Activated naive CD8-positive, alpha-beta T cell (primary cell): ENCODE data around the gene ADRM1.

ENCODE experiments used
- H3K27ac Mint-ChIP-seq: one replicate; pipeline ENCODE4 v1.8.0; 2021; ENCODE audit warnings: mixed read lengths
- H3K27me3 Mint-ChIP-seq: one replicate; pipeline ENCODE4 v1.8.0; 2021; ENCODE audit warnings: mixed read lengths
- H3K36me3 Mint-ChIP-seq: one replicate; pipeline ENCODE4 v1.8.0; 2021; ENCODE audit warnings: mixed read lengths
- H3K4me1 Mint-ChIP-seq: one replicate; pipeline ENCODE4 v1.8.0; 2021; ENCODE audit warnings: low read depth, mixed read lengths
- H3K4me3 Mint-ChIP-seq: one replicate; pipeline ENCODE4 v1.8.0; 2021; ENCODE audit warnings: mild to moderate bottlenecking, mixed read lengths
- H3K9me3 Mint-ChIP-seq: one replicate; pipeline ENCODE4 v1.8.0; 2021; ENCODE audit warnings: low read depth, mixed read lengths

The ADRM1 gene

DNA sequence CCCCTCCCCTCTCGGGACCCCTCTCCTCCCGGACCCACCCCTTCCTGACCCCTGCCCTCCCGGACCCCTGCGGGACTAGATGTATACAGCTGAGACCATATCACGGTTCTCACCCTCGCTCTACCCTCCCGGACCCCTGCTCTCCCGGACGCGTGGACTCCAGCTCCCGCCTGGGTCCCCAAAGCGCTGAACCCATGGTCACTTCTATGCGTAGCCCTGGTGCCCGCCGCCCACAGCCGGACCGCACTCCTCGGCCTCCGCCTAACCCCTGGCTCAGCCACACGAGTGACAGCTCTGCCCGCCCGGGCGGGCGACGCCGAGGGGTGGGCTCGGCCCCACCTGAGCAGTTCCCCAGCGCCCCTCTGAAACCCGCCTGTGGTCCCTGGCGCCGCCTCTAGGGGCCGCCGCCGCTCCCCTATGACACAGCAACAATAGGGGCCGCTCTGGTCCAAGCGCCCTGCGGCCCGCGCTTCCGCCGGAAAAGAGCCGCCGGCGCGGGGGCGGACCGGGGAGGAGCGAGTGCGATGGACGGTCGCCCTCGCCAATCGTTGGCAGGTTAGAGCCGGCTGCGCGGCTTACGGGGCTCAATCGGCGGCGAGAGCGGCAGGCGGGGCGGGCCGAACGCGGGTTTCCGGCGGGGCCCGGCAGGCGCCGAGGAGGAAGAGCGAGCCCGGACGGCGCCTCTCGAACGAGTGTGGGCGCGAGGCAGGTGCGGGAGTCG lies at the start of gene ADRM1:
TSS of gene ADRM1 (plus strand) at position 657 of the 721 bp plus-strand sequence. CDS start 572 bp downstream, outside the sequence.
- Mint-ChIP-seq H3K27ac (peak within 1 kb of the TSS; percentile 99), H3K9me3 (no peaks in the 10 kb centered on the region), H3K4me3 (peak within 1 kb of the TSS; percentile 95), H3K36me3 (no peaks in the 10 kb centered on the region), H3K27me3 (no peaks in the 10 kb centered on the region), H3K4me1 (peaks cover 19% of the 10 kb centered on the region)

DNA sequence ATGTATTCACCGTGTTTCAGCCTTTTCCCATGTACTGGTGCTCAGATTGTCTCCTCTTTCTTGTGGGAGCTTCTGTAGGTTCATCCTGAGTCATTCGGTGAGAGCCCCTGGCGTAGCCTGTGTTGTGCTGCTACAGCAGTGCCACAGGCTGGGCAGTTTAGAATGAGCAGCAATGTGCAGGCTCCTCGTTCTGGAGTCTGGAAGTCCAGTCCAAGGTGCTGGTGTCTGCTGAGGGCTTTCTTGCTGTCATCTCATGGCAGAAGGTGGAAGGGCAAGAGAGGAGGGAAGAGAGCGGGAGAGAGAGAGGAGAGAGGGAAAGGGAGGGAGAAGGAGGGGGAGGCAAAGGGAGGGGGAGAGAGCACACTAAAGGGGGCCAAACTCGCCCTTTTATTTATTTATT lies 49.4 kb upstream of the ADRM1 start:
- no peak overlapping the region for H3K4me3 Mint-ChIP-seq
- peaks cover 4% of the 10 kb centered on the region for H3K36me3 Mint-ChIP-seq
- H3K9me3 Mint-ChIP-seq: no peaks in the 10 kb centered on the region
- H3K27me3 Mint-ChIP-seq: no peaks in the 10 kb centered on the region
- H3K4me1 Mint-ChIP-seq: peaks cover 21% of the 10 kb centered on the region
- no peak overlapping the region for H3K27ac Mint-ChIP-seq

DNA sequence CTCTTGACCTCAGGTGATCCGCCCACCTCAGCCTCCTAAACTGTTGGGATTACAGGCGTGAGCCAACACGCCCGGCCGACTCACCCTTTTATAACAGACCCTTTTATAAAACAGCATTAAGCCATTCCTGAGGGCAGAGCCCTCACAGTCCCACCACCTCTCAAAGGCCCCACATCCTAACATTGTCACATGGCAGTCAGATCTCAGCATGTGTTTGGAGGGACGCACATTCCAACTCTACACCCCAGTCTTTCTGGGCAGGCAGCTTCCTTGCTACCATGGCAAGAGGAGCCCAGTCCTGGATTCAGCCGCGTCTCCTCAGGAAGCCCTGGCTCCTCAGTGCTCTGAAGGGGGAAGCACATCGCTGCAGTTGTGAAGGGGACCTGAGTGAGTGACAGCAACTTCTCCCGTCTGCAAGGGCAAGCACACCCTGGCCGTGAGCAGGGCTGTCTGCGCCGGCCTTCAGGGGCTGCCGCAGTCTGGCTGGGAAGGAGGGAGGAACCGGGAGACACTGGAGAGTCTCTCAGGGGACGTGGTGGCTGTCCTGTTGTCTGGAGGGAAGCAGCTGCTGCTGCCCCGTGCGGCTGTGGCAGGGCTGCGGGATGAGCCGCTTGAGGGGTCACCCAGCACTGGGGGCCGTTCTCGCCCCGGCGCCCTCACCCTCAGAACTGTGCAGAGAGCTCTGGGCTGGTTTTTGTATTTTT lies 48.6 kb upstream of the ADRM1 start:
- peaks cover 4% of the 10 kb centered on the region for H3K36me3 Mint-ChIP-seq
- peaks cover 20% of the 10 kb centered on the region for H3K4me1 Mint-ChIP-seq
- no peak overlapping the region for H3K4me3 Mint-ChIP-seq
- no peaks in the 10 kb centered on the region for H3K9me3 Mint-ChIP-seq
- H3K27me3 Mint-ChIP-seq: no peaks in the 10 kb centered on the region
- H3K27ac Mint-ChIP-seq: no peak overlapping the region

DNA sequence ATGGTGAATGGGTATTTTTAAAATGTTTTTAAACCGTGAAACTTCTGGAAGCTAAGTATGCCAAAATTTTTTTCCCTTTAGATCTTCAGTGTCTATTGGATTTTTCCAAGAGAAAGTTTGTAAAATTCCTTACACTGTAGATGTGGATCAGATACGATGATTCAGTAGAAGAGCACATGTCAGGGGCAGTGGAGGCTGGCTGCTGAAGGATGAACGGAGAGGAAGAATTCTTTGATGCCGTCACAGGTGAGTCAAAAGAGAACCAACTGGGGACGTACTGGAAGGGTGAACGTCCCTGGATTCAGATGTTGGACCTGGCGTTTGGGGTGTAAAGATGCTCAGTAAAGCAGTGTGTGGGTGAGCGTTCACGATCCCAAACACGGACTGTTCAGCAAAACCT lies 46.8 kb upstream of the ADRM1 start:
- H3K4me3 Mint-ChIP-seq: no peak overlapping the region
- H3K27me3 Mint-ChIP-seq: no peaks in the 10 kb centered on the region
- peaks cover 15% of the 10 kb centered on the region for H3K4me1 Mint-ChIP-seq
- H3K9me3 Mint-ChIP-seq: no peaks in the 10 kb centered on the region
- H3K27ac Mint-ChIP-seq: no peak overlapping the region
- H3K36me3 Mint-ChIP-seq: peaks cover 7% of the 10 kb centered on the region

DNA sequence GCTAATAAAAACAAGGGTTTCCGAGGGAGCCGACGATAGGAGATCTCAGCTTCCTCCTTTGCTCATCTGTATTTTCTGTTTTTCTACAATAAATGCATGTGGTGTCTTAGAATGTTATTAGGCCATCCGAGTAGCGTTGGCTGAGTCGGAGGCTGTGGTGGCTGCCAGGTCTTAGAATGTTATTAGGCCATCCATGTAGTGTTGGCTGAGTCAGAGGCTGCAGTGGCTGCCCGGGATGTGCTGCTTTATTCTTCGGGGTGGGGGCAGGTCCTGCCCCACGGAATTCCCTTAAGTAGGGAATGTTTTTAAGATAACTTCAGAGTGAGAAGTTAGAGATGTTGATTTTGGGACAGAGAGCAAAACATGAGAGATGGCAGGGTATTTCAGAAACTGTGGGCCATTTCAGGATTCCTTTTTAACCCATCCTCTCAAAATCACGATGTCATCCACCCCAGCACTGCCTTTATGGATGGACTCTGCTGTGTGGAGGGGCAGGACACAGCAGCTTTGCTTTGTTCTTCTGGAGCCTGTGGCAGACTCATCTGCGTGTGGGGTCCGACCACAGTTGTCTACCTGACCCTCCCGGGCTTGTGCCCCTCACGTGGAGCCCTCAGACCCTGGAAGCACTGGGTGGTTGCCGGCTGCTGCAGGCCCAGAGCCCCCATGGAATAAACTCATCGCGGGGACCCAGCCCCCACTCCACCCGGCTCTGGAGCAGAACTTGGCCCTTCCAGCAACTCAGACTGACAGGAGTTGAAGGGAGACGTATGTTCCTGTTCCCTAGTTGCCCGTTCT lies 44.1 kb upstream of the ADRM1 start:
- no peak overlapping the region for H3K4me3 Mint-ChIP-seq
- H3K9me3 Mint-ChIP-seq: no peaks in the 10 kb centered on the region
- H3K36me3 Mint-ChIP-seq: peaks cover 7% of the 10 kb centered on the region
- H3K27me3 Mint-ChIP-seq: no peaks in the 10 kb centered on the region
- H3K4me1 Mint-ChIP-seq: peaks cover 8% of the 10 kb centered on the region
- no peak overlapping the region for H3K27ac Mint-ChIP-seq

GRCh38 chr20:62259294-62259565 lies 43.6 kb upstream of the ADRM1 start:
- Mint-ChIP-seq H3K9me3 (no peaks in the 10 kb centered on the region), H3K4me1 (peaks cover 5% of the 10 kb centered on the region), H3K4me3 (no peak overlapping the region), H3K27ac (no peak overlapping the region), H3K36me3 (peaks cover 7% of the 10 kb centered on the region), H3K27me3 (no peaks in the 10 kb centered on the region)

GRCh38 chr20:62262064-62262463 lies 40.7 kb upstream of the ADRM1 start:
- Mint-ChIP-seq H3K27me3 (no peaks in the 10 kb centered on the region), H3K27ac (no peak overlapping the region), H3K4me3 (no peak overlapping the region), H3K4me1 (no peaks in the 10 kb centered on the region), H3K9me3 (no peaks in the 10 kb centered on the region), H3K36me3 (peaks cover 13% of the 10 kb centered on the region)

- peaks cover 12% of the 10 kb centered on the region for H3K36me3 Mint-ChIP-seq
- no peaks in the 10 kb centered on the region for H3K4me1 Mint-ChIP-seq
- no peak overlapping the region for H3K27ac Mint-ChIP-seq
- no peaks in the 10 kb centered on the region for H3K9me3 Mint-ChIP-seq
- H3K4me3 Mint-ChIP-seq: no peak overlapping the region
- H3K27me3 Mint-ChIP-seq: no peaks in the 10 kb centered on the region
Observed at GRCh38 chr20:62263396-62263795, 39.4 kb upstream of the ADRM1 start.

DNA sequence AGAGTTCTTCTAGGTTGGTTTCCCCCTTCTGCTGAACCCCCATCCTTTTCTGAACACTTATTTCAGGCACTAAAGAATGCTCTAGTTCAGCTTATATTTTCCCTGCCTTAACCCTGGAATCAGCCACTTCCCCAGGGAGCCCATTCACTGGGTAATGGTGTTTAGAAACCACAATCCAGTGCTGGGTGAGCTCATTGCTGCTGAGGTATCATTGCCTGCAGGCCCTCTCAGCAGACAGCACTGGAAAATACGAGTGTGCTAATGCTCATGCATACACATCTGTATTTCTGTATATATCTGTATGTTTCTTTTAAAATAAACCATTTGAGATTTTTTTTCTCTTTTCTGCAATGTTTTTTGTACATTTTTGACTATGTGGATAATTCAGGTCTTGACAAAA lies 37.4 kb upstream of the ADRM1 start:
- no peaks in the 10 kb centered on the region for H3K9me3 Mint-ChIP-seq
- no peak overlapping the region for H3K4me3 Mint-ChIP-seq
- no peaks in the 10 kb centered on the region for H3K27me3 Mint-ChIP-seq
- H3K27ac Mint-ChIP-seq: no peak overlapping the region
- peaks cover 9% of the 10 kb centered on the region for H3K36me3 Mint-ChIP-seq
- no peaks in the 10 kb centered on the region for H3K4me1 Mint-ChIP-seq

- Mint-ChIP-seq H3K4me1 (no peaks in the 10 kb centered on the region), H3K4me3 (no peak overlapping the region), H3K27me3 (no peaks in the 10 kb centered on the region), H3K9me3 (no peaks in the 10 kb centered on the region), H3K36me3 (peaks cover 9% of the 10 kb centered on the region), H3K27ac (no peak overlapping the region)
Observed at GRCh38 chr20:62266340-62266739, 36.5 kb upstream of the ADRM1 start.

GRCh38 chr20:62266851-62267250 lies 35.9 kb upstream of the ADRM1 start:
- H3K4me3 Mint-ChIP-seq: no peak overlapping the region
- H3K4me1 Mint-ChIP-seq: no peaks in the 10 kb centered on the region
- peaks cover 9% of the 10 kb centered on the region for H3K36me3 Mint-ChIP-seq
- no peaks in the 10 kb centered on the region for H3K9me3 Mint-ChIP-seq
- H3K27me3 Mint-ChIP-seq: no peaks in the 10 kb centered on the region
- no peak overlapping the region for H3K27ac Mint-ChIP-seq

DNA sequence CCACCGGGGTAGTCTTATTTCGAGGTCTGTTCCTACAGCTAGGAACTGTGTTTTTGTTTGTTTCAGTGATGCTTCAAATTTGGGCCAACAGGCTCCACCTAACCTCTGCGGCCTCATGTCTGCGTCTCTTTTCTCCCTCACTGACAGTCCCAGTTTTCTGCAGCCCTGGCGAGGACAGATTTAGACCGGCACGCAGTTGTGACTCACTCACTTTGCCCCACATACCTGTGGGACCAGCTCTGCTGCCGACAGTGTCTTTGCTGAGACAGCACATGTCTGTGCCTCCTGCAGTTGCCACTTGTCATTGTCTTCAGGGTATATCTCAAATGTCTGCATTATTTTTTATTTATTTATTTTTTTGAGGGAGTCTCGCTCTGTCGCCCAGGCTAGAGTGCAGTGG lies 35.3 kb upstream of the ADRM1 start:
- Mint-ChIP-seq H3K4me3 (no peak overlapping the region), H3K27me3 (no peaks in the 10 kb centered on the region), H3K27ac (no peak overlapping the region)

DNA sequence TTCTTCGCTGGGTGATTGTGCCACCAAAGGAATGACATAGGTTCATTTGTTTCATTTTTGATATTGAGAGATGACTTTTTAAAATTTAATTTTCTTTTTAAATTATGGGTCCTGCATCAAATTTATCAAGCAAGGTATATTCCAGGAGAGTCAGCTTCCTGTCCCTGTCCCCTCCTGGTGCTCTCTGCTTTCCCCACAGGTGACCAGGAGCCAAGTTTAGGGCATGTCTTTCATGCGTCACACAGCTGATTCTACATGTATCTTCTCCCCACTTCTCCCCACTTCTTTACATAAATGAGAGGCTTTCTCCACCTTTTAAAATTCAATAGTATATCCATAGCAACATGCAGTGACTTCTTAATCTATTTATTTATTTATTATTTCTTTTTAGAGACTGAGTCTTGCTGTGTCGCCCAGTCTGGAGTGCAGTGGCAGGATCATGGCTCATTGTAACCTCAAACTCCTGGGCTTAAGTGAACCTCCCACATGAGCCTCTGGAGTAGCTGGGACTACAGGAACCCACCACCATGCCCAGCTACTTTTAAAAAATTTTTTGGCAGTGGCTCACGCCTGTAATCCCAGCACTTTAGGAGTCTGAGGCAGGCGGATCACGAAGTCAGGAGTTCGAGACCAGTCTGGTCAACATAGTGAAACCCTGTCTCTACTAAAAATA lies 34.4 kb upstream of the ADRM1 start:
- no peaks in the 10 kb centered on the region for H3K27me3 Mint-ChIP-seq
- H3K9me3 Mint-ChIP-seq: no peaks in the 10 kb centered on the region
- H3K4me3 Mint-ChIP-seq: no peak overlapping the region
- no peak overlapping the region for H3K27ac Mint-ChIP-seq
- peaks cover 9% of the 10 kb centered on the region for H3K36me3 Mint-ChIP-seq
- no peaks in the 10 kb centered on the region for H3K4me1 Mint-ChIP-seq

More for the DNA sequence above, 35.3 kb upstream of the ADRM1 start:
- no peaks in the 10 kb centered on the region for H3K4me1 Mint-ChIP-seq
- peaks cover 9% of the 10 kb centered on the region for H3K36me3 Mint-ChIP-seq
- no peaks in the 10 kb centered on the region for H3K9me3 Mint-ChIP-seq

- Mint-ChIP-seq H3K36me3 (peaks cover 9% of the 10 kb centered on the region), H3K4me1 (no peaks in the 10 kb centered on the region), H3K9me3 (no peaks in the 10 kb centered on the region), H3K4me3 (no peak overlapping the region), H3K27me3 (no peaks in the 10 kb centered on the region), H3K27ac (no peak overlapping the region)
Observed at GRCh38 chr20:62269378-62269777, 33.4 kb upstream of the ADRM1 start.

GRCh38 chr20:62269871-62270270 lies 32.9 kb upstream of the ADRM1 start:
- Mint-ChIP-seq H3K36me3 (peaks cover 6% of the 10 kb centered on the region), H3K9me3 (no peaks in the 10 kb centered on the region), H3K27ac (no peak overlapping the region), H3K27me3 (no peaks in the 10 kb centered on the region), H3K4me3 (no peak overlapping the region), H3K4me1 (no peaks in the 10 kb centered on the region)
